Adrenal gland (tissue), 5 donors: ENCODE measurements around the gene FUT4.

Experiments used
- POLR2A ChIP-seq, 2 donors: fragments of 450-650 bp; IDR thresholded peaks; one replicate each; pipeline ENCODE4 v1.6.1; 2017; ENCODE audit warnings: antibody characterized with exemption in 2 of 2, mild to moderate bottlenecking in 2 of 2, moderate library complexity in 1 of 2
- TF ChIP-seq, protein P1 (sequence below), 6 experiments: fragments of 450-650 bp in 4 of 6; fragments of 200-600 bp in 2 of 6; sonication (generic) in 1 of 6; IDR thresholded peaks; 1 replicate in 5 of 6; 2 replicates in 1 of 6; pipeline versions ENCODE4 v1.5.1 to v1.8.0; 2016 to 2021; ENCODE audit warnings: antibody characterized with exemption in 6 of 6, mild to moderate bottlenecking in 2 of 6, moderate library complexity in 1 of 6
- donor health status: DM: no; HTN: no; CAD: no.

DNA sequence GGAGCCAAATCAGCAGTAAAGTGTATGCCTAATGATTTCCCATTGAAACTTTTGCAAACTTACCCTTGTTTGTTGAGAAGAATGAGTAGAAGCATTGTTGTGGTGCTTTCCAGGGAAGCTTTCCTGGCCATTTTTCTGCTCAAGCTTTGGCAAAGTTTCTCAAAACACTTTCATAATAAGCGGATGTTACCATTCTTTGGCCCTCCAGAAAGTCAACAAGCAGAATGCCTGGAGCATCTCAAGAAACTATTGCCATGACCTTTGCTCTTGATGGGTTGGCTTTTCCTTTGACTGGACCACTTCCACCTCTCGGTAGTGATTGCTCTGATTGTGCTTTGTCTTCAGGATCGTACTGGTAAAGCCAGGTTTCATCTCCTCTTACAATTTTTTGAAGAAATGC lies 34.1 kb downstream of the FUT4 start:
- TF ChIP-seq, protein P1, sequence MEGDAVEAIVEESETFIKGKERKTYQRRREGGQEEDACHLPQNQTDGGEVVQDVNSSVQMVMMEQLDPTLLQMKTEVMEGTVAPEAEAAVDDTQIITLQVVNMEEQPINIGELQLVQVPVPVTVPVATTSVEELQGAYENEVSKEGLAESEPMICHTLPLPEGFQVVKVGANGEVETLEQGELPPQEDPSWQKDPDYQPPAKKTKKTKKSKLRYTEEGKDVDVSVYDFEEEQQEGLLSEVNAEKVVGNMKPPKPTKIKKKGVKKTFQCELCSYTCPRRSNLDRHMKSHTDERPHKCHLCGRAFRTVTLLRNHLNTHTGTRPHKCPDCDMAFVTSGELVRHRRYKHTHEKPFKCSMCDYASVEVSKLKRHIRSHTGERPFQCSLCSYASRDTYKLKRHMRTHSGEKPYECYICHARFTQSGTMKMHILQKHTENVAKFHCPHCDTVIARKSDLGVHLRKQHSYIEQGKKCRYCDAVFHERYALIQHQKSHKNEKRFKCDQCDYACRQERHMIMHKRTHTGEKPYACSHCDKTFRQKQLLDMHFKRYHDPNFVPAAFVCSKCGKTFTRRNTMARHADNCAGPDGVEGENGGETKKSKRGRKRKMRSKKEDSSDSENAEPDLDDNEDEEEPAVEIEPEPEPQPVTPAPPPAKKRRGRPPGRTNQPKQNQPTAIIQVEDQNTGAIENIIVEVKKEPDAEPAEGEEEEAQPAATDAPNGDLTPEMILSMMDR (IDR thresholded peaks at IDR 0.05): no peak
- TF ChIP-seq POLR2A (IDR thresholded peaks at IDR 0.05): no peak
